ENCODE data around the gene CDKN2B.
A peak's percentile ranks its signal among the peaks of the same experiment; 100 is the strongest.

Gene CDKN2B

DNA sequence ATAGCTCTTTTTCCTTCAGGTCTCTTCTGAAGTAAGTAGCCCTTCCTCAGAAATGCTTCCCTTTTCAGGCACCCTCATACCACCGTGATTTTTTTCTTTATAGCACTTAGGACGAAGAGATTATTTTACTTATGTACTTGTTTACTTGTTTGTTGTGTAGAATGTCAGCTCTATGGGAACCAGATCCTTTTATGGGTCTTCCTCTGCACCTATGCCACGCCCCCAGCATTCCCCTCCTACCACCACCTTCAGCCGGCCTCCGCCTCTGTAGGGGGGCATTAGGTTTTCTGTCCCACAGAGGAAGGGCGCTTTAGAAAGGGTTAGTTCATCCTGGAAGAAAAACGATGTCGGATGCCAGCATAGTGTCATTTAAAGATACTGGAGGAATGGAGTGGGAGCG is 12.7 kb downstream of the CDKN2B start:
- in situ Hi-C loops (cut with MboI; ENCODE audit: low sequenced_read_pairs) = loop anchor here (10.0 to 25.0 kb wide), 2 partner anchors 182 to 441 kb away; partner anchors contain the start of gene DMRTA1
- H3K4me3 ChIP-seq = peak overlapping the region; percentile 82
- DNase-seq (ENCODE audit: low spot score in 2 of 2) = peak; percentile 59 to 82
- peaks cover 16% of the 10 kb centered on the region for H3K4me1 ChIP-seq
- H3K9me3 ChIP-seq = no peaks in the 10 kb centered on the region
- no peaks in the 10 kb centered on the region for H3K27me3 ChIP-seq (ENCODE audit: low read depth)
- no peaks in the 10 kb centered on the region for H3K36me3 ChIP-seq (replicated peaks)

- no peaks in the 10 kb centered on the region for H3K9me3 ChIP-seq
- peak in 1 of 2 experiments; percentile 56 for DNase-seq (ENCODE audit: low spot score in 2 of 2)
- in situ Hi-C loops (cut with MboI; ENCODE audit: low sequenced_read_pairs) = loop anchor here (10.0 to 25.0 kb wide), 2 partner anchors 181 to 441 kb away; partner anchors contain the start of gene DMRTA1
- H3K4me3 ChIP-seq = peak overlapping the region; percentile 82
- no peaks in the 10 kb centered on the region for H3K36me3 ChIP-seq (replicated peaks)
- H3K27me3 ChIP-seq (ENCODE audit: low read depth) = no peaks in the 10 kb centered on the region
- peaks cover 18% of the 10 kb centered on the region for H3K4me1 ChIP-seq
Measured at GRCh38 chr9:21995666-21996398, 13.3 kb downstream of the CDKN2B start.

- Histone ChIP-seq H3K27me3 (ENCODE audit: low read depth) (no peaks in the 10 kb centered on the region), H3K4me1 (peaks cover 22% of the 10 kb centered on the region)
- in situ Hi-C loops (cut with MboI; ENCODE audit: low sequenced_read_pairs) = loop anchor here (10.0 to 25.0 kb wide), 2 partner anchors 180 to 442 kb away; partner anchors contain the start of gene DMRTA1
Measured at GRCh38 chr9:21995006-21995665, 14.0 kb downstream of the CDKN2B start.

DNA sequence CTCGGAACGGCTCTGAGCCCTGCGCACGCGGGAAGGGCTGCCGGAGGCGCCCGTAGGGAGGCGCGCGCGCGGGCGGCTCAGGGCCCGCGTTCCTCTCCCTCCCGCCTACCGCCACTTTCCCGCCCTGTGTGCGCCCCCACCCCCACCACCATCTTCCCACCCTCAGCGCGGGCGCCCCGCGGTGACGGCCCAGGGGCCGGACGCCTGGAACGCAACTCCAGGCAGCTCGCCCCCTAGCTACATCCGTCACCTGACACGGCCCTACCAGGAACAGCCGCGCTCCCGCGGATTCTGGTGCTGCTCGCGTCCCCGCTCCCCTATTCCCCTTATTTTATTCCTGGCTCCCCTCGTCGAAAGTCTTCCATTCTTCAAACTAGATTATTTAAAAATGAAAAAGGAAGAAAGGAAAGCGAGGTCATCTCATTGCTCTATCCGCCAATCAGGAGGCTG is 14.5 kb downstream of the CDKN2B start, which contains the start of gene CDKN2B-AS1:
CDKN2B-AS1 (plus strand) TSS at position 236 of the 450 bp plus-strand sequence.
- in situ Hi-C loops (cut with MboI; ENCODE audit: low sequenced_read_pairs) = loop anchor here (10.0 to 25.0 kb wide), 2 partner anchors 180 to 443 kb away; partner anchors contain the start of gene DMRTA1
- Histone ChIP-seq H3K27me3 (ENCODE audit: low read depth) (no peaks in the 10 kb centered on the region), H3K36me3 (replicated peaks) (no peaks in the 10 kb centered on the region), H3K4me3 (peak within 1 kb of the TSS; percentile 82), H3K9me3 (no peaks in the 10 kb centered on the region), H3K4me1 (peaks cover 22% of the 10 kb centered on the region)
- DNase-seq (ENCODE audit: low spot score in 2 of 2) = peak; percentile 86 to 92

More at GRCh38 chr9:21995006-21995665, 14.0 kb downstream of the CDKN2B start:
- no peaks in the 10 kb centered on the region for H3K36me3 ChIP-seq (replicated peaks)
- H3K4me3 ChIP-seq = peak overlapping the region; percentile 82
- DNase-seq (ENCODE audit: low spot score in 2 of 2) = peak; percentile 75 to 87
- no peaks in the 10 kb centered on the region for H3K9me3 ChIP-seq

- Histone ChIP-seq H3K27me3 (ENCODE audit: low read depth) (no peaks in the 10 kb centered on the region), H3K4me3 (peak within 1 kb of the TSS; percentile 82), H3K4me1 (peaks cover 27% of the 10 kb centered on the region), H3K36me3 (replicated peaks) (0 out of 2 replicates have a peak, but pooled peaks cover 4% of the 10 kb centered on the region), H3K9me3 (no peaks in the 10 kb centered on the region)
- in situ Hi-C loops (cut with MboI; ENCODE audit: low sequenced_read_pairs) = loop anchor here (10.0 to 25.0 kb wide), 2 partner anchors 179 to 443 kb away; partner anchors contain the start of gene DMRTA1
- peak; percentile 78 to 90 for DNase-seq (ENCODE audit: low spot score in 2 of 2)
Measured at GRCh38 chr9:21993893-21994555, 15.1 kb downstream of the CDKN2B start, which contains the start of gene CDKN2A. CDKN2A (minus strand) TSS chr9:21994392.

DNA sequence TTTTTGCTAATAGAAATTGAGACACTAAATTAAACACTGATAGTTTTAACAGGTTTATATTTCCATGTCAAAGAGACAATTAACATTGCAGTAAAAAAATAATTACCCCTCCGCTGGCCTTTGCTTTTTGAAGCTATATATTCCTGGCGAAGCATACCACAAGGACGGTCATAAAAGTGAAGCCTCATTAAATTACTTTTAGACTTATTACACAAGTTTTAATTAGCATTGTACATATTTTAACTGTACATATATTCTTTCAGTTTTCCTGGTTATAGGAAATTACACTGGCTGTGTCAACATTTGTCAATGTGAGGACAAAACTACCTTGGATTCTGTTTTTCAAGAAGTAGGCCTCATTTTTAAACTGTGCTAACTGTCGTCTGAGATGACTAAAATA is 16.1 kb downstream of the CDKN2B start:
- H3K9me3 ChIP-seq = no peaks in the 10 kb centered on the region
- H3K36me3 ChIP-seq (replicated peaks) = 0 out of 2 replicates have a peak, but pooled peaks cover 4% of the 10 kb centered on the region
- H3K4me3 ChIP-seq = peak overlapping the region; percentile 82
- in situ Hi-C loops (cut with MboI; ENCODE audit: low sequenced_read_pairs) = loop anchor here (10.0 to 25.0 kb wide), 2 partner anchors 178 to 444 kb away; partner anchors contain the start of gene DMRTA1
- no peaks in the 10 kb centered on the region for H3K27me3 ChIP-seq (ENCODE audit: low read depth)
- H3K4me1 ChIP-seq = peaks cover 32% of the 10 kb centered on the region
- no peak for DNase-seq (ENCODE audit: low spot score in 2 of 2)

DNA sequence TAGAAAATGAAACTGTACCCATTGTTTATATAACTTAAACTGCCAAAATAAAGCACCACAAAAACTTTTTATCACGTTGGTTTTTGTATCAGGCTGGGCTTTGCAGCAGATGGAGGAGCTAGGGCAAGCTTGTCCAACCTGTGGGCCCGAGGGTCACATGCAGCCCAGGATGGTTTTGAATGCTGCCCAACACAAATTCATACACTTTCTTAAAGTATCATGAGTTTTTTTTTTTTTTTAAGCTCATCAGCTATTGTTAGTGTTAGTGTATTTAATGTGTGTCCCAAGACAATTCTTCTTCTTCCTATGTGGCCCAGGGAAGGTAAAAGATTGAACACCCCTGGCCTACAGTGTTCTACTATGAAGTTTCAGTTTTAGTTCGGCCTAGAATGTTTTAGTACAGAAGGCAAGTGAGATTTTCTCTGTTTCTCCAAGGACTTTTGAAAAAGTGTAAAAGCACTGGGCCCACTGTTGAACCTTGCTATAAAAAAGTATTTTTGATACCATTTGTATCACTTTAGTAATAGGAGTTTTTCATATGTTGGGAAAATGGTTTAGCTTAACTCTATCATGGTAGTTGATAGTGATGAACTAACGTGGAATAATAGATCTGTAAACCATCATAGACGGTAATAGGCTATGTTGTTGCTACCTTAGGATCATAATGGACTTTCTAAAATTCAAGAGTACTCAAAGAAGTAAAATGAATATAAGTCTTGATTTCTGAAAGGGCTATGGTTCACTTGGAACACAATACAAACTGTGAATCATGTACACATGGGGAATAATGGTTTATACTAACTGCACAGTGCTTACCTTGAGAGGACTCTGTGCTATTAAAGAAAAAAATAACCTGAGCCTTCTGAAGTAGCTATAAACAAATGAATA is 17.8 kb downstream of the CDKN2B start:
- H3K36me3 ChIP-seq (replicated peaks) = 0 out of 2 replicates have a peak, but pooled peaks cover 4% of the 10 kb centered on the region
- in situ Hi-C loops (cut with MboI; ENCODE audit: low sequenced_read_pairs) = loop anchor here (10.0 to 25.0 kb wide), 2 partner anchors 177 to 446 kb away; partner anchors contain the start of gene DMRTA1
- peaks cover 32% of the 10 kb centered on the region for H3K4me1 ChIP-seq
- peak in 1 of 2 experiments; percentile 29 for DNase-seq (ENCODE audit: low spot score in 2 of 2)
- no peaks in the 10 kb centered on the region for H3K27me3 ChIP-seq (ENCODE audit: low read depth)
- H3K4me3 ChIP-seq = peak overlapping the region; percentile 82
- no peaks in the 10 kb centered on the region for H3K9me3 ChIP-seq

DNA sequence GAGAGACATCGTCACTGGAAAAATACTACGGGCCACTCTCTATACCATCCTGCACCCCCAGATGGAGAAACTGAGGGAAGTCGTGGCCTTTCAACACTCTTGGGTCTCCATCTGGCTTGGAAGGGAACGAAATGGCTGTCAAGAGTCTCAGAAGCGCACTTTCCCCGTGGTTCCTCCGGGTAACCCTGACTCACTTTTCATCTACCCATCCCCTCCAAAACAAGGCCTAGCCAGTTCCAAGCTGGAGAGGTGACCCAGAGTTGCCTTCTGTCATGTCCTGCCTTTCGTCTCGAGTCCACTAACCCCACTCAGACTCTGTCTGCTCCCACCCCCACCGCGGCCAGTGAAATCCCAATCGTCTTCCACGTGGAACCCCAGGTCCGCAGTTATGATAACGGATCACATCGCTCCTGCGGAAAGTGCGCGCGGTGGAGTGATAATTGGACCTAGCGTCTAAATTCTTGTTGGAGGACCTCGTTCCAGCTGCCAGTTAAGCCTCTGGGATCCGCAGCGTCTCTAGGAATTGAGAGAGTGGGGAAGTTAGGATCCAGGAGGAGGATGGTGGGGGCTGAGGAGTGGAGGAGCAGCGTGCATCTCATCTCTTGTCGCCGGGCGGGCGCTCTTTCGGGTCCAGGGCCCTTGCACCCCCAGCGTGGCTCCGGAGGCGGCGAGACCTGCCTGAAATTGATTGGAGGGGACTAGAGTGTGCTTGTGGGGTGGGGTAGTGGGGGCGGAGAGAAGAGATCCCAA is 19.5 kb downstream of the CDKN2B start:
- DNase-seq (ENCODE audit: low spot score in 2 of 2) = no peak
- Histone ChIP-seq H3K4me1 (peaks cover 45% of the 10 kb centered on the region), H3K36me3 (replicated peaks) (0 out of 2 replicates have a peak, but pooled peaks cover 4% of the 10 kb centered on the region), H3K4me3 (no peak overlapping the region), H3K9me3 (no peaks in the 10 kb centered on the region), H3K27me3 (ENCODE audit: low read depth) (no peaks in the 10 kb centered on the region)
- in situ Hi-C loops (cut with MboI; ENCODE audit: low sequenced_read_pairs) = loop anchor here (10.0 to 25.0 kb wide), 2 partner anchors 175 to 448 kb away; partner anchors contain the start of gene DMRTA1

DNA sequence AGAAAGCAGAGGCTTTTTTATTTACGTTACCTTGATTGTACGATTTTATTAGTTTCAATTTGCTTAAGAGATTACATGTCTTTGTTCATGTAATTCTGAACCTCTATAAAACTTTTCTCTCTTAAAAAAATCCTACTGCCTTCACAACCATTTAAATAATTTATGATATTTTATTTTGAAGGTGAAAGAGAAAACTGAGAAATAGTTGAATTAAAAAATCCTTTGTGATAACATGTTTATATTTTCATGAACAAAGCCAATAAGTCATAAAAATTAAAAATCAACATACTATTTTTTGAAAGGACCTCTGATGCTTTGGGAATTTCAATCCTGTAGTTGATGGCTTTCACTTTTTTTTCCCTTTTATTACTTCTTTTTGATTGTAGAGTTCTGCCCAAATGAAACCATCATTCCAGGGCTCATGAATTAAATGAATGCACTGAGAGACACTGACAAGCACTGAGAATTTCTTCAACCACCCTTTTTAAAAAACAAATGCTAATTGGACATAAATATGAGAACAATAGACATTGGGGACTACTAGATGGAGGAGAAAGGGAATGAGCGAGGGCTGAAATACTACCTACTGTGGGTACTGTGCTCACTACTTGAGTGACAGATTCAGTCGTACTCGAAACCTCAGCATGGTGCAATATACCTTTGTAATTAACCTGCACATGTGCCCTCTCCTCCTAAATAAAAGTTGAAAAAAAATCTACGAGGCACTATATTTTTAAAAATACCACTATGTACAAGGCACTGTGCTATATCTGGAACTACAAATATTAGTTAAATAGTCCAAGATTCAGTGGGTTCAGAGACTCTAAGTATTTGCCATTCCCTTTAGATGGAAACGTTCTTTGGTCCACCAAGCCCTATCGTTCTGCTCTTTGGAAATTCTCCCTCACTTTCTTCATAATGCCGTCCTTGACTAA is 20.8 kb downstream of the CDKN2B start:
- in situ Hi-C loops (cut with MboI; ENCODE audit: low sequenced_read_pairs) = loop anchor here (25.0 kb wide), 1 partner anchor 449 kb away; the partner anchor contains the start of gene DMRTA1
- peak in 1 of 2 experiments; percentile 38 for DNase-seq (ENCODE audit: low spot score in 2 of 2)
- Histone ChIP-seq H3K36me3 (replicated peaks) (0 out of 2 replicates have a peak, but pooled peaks cover 4% of the 10 kb centered on the region), H3K4me3 (no peak overlapping the region; the same call in 1 of the 2 replicates), H3K4me1 (peaks cover 45% of the 10 kb centered on the region), H3K9me3 (no peaks in the 10 kb centered on the region), H3K27me3 (ENCODE audit: low read depth) (no peaks in the 10 kb centered on the region)

GRCh38 chr9:21985964-21986667 is 23.0 kb downstream of the CDKN2B start:
- H3K9me3 ChIP-seq = no peaks in the 10 kb centered on the region
- in situ Hi-C loops (cut with MboI; ENCODE audit: low sequenced_read_pairs) = loop anchor here (25.0 kb wide), 1 partner anchor 451 kb away; the partner anchor contains the start of gene DMRTA1
- 0 out of 2 replicates have a peak, but pooled peaks cover 4% of the 10 kb centered on the region for H3K36me3 ChIP-seq (replicated peaks)
- no peak overlapping the region for H3K4me3 ChIP-seq
- DNase-seq (ENCODE audit: low spot score in 2 of 2) = no peak
- H3K4me1 ChIP-seq = peaks cover 45% of the 10 kb centered on the region
- no peaks in the 10 kb centered on the region for H3K27me3 ChIP-seq (ENCODE audit: low read depth)
